ENCODE data around the gene NAA30. TPM values are rescaled to one million over a fixed set of nuclear protein-coding genes. Genes with fewer than 3 reads are reported as not detected.

The NAA30 gene
- total RNA-seq, 1 donor from 2014 or later, result 27.8 TPM

DNA sequence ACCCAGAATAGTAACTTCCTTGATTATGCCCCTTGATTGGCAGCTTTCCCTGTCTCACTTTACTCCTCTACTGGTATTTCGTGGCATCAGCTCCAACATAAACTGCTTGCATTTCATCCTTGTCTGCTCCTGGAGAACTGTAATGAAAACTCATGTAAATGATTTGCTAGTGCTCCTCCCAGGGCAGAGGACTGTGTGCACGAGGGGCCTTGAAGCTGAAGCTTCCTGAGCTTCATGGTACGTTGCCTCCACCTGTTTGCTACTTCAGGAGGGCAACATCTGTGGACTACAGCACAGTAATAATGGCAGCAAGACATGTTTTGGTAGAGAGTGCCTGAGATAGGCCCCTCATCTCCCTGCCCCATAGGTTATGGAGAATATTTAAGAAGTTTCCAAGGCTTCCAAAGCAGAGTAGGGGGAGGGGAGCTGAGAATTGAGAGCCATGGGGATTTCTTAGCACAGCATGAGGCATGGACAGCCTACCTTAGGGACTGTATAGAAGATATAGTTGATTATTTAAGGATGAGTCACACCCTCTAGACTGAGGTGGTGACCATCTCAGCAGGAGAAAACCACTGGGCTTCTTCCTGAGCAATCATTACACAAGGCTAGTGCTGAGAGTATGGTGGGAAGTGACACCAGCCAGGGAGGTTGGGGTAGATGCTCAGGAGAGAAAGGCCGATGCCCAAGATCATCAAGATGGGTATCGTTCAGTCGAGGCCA is 73.8 kb downstream of the NAA30 start:
- DNase-seq, result no peak
- ATAC-seq (ENCODE audit: poor library complexity), result no peak
- intact Hi-C loops (cut with DNase I), result no loop called here

Other genes starting within 250 kb of the NAA30 start
- 49.9 TPM for gene EXOC5, start 121.7 kb upstream of the NAA30 start, total RNA-seq
- gene AP5M1, start 121.6 kb upstream of the NAA30 start, total RNA-seq, result 34.9 TPM
- gene CCDC198, start 103.3 kb downstream of the NAA30 start, total RNA-seq, result not detected